GM23338 (cell line): ENCODE results near the gene CAVIN2. TPM values are rescaled to one million over a fixed set of nuclear protein-coding genes. Genes with fewer than 3 reads are reported as not detected.

ENCODE experiments used
- polyA plus RNA-seq: library from polyadenylated mRNA; unstranded; fragments of >200 nt; fragmentation: Nextera tagmentation; extraction: Ambion mirVana; gene quantifications from 2 replicates; pipeline ENCODE4 v1.2.1, GENCODE V29; 2016
- total RNA-seq: library from RNA; depleted of rRNA; stranded (reverse); fragments of >200 nt; shearing (Covaris generic); gene quantifications from 2 replicates; pipeline ENCODE4 v1.2.3, GENCODE V29; 2014; rRNA removed

Gene CAVIN2
- total and polyA plus RNA-seq, 2 experiments from 2014 or later, result 0.07 to 0.15 TPM

Other genes starting within 250 kb of the CAVIN2 start
- 4.9 and 5.2 TPM in 2 replicates for gene NABP1, start 169.0 kb downstream of the CAVIN2 start, total RNA-seq
- 5.3 and 5.6 TPM in 2 replicates for gene NABP1, start 169.0 kb downstream of the CAVIN2 start, polyA plus RNA-seq